Left forelimb (tissue), 1 donor: ENCODE results near the gene GIPC3.
A peak's percentile ranks its signal among the peaks of the same experiment; 100 is the strongest.
"Not testable (repeated sequence)": the region's sequence is repeated elsewhere in the genome, so short reads cannot be mapped to it uniquely, and the experiment has no call there.

Source experiments
- DNase-seq: peaks from one replicate; pipeline ENCODE4 v3.0.0-alpha.2; 2018; ENCODE audit warnings: low spot score

GIPC3 gene

GRCh38 chr19:3576696-3577443, 8.4 kb upstream of the GIPC3 start:
- peak; percentile 85 for DNase-seq

GRCh38 chr19:3577723-3578344, 7.4 kb upstream of the GIPC3 start:
- DNase-seq = no peak

GRCh38 chr19:3578390-3578789, 6.9 kb upstream of the GIPC3 start:
- DNase-seq = no peak

- DNase-seq = no peak
Observed at GRCh38 chr19:3580156-3580934, 4.9 kb upstream of the GIPC3 start.

- DNase-seq = not testable (repeated sequence)
Observed at GRCh38 chr19:3581792-3582191, 3.5 kb upstream of the GIPC3 start.

GRCh38 chr19:3584036-3584802, 1.1 kb upstream of the GIPC3 start:
- not testable (repeated sequence) for DNase-seq

- no peak for DNase-seq
Observed at GRCh38 chr19:3586127-3586626, 899 bp downstream of the GIPC3 start.

GRCh38 chr19:3586707-3587346, 1.5 kb downstream of the GIPC3 start:
- DNase-seq = no peak

GRCh38 chr19:3589439-3589838, 4.2 kb downstream of the GIPC3 start:
- no peak for DNase-seq

GRCh38 chr19:3589949-3590348, 4.7 kb downstream of the GIPC3 start:
- no peak for DNase-seq

GRCh38 chr19:3590991-3591659, 5.8 kb downstream of the GIPC3 start:
- DNase-seq = no peak

GRCh38 chr19:3591876-3592613, 6.8 kb downstream of the GIPC3 start:
- no peak for DNase-seq

GRCh38 chr19:3593156-3593555, 7.9 kb downstream of the GIPC3 start:
- DNase-seq = no peak

GRCh38 chr19:3595521-3596061, 10.3 kb downstream of the GIPC3 start:
- no peak for DNase-seq

GRCh38 chr19:3599776-3600187, 14.5 kb downstream of the GIPC3 start:
- DNase-seq = no peak

GRCh38 chr19:3601021-3601420, 15.7 kb downstream of the GIPC3 start:
- no peak for DNase-seq

GRCh38 chr19:3603121-3603811, 18.0 kb downstream of the GIPC3 start:
- DNase-seq = no peak

GRCh38 chr19:3604227-3604986, 19.1 kb downstream of the GIPC3 start:
- no peak for DNase-seq

GRCh38 chr19:3604987-3605343, 19.7 kb downstream of the GIPC3 start:
- DNase-seq = no peak
